Central memory CD4-positive, alpha-beta T cell (primary cell): Measurements from ENCODE around the gene ZFX.

Source experiments
- DNase-seq: peaks from one replicate; pipeline ENCODE4 v3.0.0; 2022

Gene ZFX

DNA sequence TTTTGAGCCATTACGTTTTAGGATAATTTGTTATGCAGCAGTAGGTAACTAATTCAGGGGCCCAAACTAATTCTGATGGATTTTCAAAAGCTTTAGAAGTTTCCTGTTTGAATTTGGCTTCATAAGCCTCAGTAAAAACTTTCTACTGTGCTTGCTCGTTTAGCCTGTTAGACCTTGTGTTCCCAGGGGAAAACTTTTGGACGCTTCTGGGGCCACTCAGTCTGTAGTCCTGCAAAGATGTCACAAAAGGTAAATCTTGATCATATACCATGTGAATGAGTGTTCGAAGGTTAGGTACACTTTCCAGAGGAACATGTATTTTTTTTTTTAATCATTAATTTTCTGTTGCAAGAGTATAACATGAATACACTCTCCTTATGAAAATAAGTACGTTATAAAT, 93.7 kb downstream of the ZFX start:
- DNase-seq: no peak

DNA sequence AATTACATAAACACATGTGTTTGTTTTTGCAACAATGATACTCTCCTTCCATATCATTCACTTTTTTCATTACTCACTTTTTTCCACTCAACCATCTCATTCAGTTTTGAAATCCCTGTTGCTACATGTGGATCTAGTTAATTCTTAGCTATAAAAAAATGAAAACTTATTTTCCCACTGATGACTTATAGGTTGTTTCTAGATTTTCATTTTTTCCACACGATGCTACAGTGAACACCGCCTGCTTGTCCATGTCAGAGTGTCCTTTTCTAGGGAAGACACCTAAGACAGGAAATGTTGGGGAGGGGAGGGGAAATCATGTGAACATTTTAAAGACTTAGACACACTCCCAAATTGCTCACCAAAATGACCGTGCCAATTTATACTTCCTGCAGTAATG, 94.2 kb downstream of the ZFX start:
- no peak for DNase-seq

DNA sequence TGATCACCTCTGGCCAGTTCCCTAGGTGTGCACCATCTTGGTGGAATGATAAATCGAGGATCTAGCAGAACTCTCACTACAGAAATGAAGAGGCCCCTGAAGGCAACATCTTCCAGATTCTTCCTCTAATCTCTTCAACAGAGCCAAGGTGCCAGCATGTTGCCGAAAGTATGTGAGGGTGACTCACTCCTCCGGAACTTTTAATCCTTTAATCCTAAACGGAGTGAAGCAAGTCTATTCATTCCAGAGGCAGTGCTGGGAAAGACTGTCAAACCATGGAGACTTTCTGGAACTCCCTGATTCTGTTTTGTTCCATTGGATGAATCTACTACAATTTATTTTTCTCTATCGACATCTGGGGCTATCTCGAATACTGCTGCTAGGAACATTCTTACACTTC, 95.7 kb downstream of the ZFX start:
- DNase-seq: no peak

DNA sequence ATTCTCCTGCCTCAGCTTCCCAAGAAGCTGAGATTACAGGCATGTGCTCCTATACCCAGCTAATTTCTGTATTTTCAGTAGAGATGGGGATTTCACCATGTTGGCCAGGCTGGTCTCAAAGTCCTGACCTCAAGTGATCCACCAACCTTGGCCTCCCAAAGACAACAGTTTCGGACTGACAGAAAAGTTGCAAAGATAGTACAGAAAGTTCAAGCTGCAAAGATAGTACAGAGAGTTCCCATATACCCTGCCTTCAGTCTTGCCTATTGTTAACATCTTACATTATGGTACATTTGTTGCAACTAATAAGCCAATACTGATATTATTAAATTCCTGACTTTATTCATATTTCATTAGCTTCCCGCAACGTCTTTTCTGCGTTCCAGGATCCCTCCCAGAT, 98.5 kb downstream of the ZFX start:
- DNase-seq: no peak

DNA sequence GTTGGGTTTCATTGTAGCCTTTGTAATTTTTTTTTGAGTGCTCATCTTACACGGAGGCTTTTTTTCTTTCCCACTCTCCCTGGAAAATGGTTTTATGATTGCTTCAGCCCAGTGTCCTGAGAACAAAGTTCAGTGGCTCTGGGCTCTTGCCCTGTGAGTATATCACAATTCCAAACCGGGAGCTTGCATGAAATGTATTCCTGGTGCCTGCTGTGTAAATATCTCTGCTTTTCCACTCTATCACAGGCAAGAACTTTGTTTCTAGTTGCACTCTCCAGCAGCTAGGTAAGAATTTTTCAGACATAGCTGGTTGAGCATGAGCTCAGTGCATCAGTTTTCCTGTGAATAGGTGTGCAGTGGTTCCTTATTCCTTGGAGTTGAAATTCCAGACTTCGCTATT, 103.5 kb downstream of the ZFX start:
- DNase-seq: no peak

DNA sequence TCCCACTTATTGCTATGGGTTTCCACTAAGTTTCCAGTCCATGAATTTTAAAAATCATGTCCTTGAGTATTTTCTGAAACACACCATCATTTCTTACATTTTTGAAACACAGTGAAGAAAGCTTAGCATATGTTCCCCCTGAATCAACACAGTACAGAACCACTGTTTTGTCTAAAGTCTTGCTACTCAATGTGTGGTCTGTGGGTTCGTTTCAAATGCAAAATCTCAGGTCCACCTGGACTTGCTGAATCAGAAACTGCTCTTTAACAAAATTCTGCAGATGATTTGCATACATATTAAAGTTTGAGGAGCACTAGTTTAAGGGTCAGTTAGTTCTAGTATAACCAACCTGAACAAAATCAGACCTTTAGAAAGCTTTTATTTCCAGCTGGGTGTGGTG, 103.9 kb downstream of the ZFX start:
- DNase-seq: no peak

DNA sequence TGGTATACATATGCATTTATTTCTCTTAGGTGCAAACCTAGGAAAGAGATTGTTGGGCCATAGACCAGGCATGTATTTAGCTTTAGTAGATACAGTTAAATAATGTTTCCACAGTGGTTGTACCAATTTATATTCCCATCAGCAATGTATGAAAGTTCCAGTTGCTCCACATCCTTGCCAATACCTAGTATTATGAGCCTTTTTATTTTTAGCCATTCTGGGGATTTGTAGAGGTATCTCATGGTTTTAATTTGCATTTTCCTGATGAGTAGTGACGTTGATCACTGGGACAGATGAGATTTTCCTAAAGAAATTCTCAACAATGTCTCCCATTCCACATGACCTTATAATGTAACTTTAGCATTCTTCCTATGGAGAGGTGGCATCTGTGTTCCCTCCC, 107.5 kb downstream of the ZFX start:
- DNase-seq: no peak

DNA sequence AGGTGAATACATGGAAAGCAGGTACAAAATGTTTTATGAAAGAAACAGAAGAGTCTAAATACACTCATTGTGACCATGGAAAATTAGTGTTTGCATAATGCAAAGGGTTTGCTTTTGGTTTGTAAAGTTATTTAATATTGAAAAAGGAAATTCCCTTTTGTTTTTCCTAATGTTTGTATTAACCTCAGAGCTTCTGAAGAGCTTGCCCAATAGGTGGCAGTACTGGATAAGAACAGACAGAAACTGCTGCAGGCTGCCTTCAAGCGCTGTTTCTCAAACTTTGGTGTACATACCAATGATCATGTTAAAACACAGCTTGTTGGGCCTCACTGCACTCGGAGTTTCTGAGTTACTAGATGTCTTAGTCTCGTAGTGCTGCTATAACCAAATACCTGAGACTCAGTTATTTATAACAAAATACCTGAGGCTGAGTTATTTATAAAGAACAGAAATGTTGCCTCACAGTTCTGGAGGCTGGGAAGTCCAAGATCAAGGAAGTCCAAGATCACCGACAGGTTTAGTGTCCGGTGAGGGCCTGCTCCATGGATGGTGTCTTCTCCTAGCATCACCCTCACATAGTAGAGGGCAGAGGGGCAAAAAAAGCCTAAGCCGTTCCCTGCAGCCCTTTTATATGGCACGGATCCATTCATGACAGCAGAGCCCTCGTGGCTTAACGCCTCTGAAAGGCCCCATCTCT, 110.2 kb downstream of the ZFX start:
- no peak for DNase-seq

DNA sequence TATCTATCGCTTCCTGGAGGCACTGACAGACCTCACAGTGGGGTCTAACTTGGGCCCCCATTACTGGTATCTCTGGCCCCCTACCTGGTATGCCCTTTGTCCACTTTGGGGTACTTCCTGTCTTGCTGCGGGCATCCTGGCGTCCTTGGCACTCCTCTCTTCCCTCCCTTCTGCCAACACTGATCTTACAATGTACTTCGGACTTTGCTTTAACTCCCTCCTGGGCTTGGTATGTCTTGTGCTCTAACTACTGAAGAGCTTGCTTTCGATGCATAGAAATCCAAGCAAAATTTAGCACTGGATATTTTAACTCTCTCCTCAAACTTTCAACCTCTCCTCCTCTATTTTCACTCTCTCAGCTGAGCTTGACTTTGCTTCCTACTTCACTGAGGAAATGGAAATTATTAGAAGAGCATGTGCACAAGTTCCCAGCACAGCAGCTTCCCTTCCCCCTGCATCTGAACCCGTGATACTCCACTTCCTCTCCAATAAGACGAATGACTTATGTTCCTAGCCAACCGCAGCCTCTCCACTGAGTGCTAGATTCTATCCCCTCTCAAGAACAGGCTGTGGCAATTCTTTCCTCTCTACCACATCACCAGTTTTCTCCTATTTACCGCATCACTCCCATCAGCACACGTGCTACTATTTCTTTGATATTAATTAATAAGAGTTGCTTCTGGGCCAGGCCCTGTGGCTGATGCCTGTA, 111.5 kb downstream of the ZFX start:
- no peak for DNase-seq

DNA sequence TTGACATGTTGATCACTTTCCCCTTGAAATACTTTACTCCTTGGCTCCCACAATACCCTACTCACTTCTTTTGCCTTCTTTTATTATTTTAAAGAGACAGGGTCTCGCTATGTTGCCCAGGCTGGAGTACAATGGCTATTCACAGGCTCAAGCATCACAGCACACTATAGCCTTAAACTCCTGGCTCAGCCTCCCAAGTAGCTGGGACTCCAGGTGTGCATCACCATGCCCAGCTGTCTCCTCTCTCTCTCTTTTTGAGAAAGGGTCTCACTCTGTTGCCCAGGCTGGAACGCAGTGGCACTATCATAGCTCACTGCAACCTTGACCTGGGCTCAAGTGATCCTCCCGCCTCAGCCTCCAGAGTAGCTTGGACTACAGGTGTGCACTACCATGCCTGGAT, 112.8 kb downstream of the ZFX start:
- no peak for DNase-seq

DNA sequence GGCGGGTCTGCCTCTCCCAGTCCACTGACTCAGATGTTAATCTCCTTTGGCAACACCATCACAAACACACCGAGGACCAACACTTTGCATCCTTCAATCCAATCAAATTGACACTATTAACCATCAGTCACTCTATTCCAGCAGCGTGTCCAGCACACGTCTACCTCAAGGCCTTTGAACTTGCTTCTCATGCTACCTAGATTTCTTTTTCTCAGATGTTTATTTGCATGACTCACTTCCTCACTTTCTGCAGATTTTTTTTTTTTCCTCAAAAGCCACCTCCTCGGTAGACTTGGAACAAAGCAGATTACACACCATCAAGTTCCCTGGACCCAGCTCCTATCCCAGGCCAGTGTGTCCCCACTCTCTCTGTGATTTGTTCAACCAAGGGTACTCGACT, 114.9 kb downstream of the ZFX start:
- DNase-seq: no peak
